Measurements from ENCODE around the gene CNOT2.
"Not testable (repeated sequence)": the region's sequence is repeated elsewhere in the genome, so short reads cannot be mapped to it uniquely, and the experiment has no call there.

The CNOT2 gene

GRCh38 chr12:70304684-70305555 lies 61.7 kb downstream of the CNOT2 start:
- H3K4me3 Mint-ChIP-seq, H3K9me3 Mint-ChIP-seq, H3K27me3 Mint-ChIP-seq: not testable (repeated sequence)
- peaks cover 52% of the 10 kb centered on the region for H3K4me1 Mint-ChIP-seq (ENCODE audit: low read depth)
- H3K27ac Mint-ChIP-seq = peak overlapping the region; percentile 70
- H3K36me3 Mint-ChIP-seq (ENCODE audit: low read depth) = peaks cover 59% of the 10 kb centered on the region

GRCh38 chr12:70305794-70306193 lies 62.6 kb downstream of the CNOT2 start:
- H3K4me3 Mint-ChIP-seq = no peak overlapping the region
- H3K36me3 Mint-ChIP-seq (ENCODE audit: low read depth) = peaks cover 60% of the 10 kb centered on the region
- no peaks in the 10 kb centered on the region for H3K27me3 Mint-ChIP-seq
- H3K27ac Mint-ChIP-seq = no peak overlapping the region
- H3K4me1 Mint-ChIP-seq (ENCODE audit: low read depth) = peaks cover 55% of the 10 kb centered on the region
- peaks cover 5% of the 10 kb centered on the region for H3K9me3 Mint-ChIP-seq

GRCh38 chr12:70306676-70307075 lies 63.4 kb downstream of the CNOT2 start:
- no peak overlapping the region for H3K4me3 Mint-ChIP-seq
- H3K4me1 Mint-ChIP-seq (ENCODE audit: low read depth) = peaks cover 55% of the 10 kb centered on the region
- peaks cover 5% of the 10 kb centered on the region for H3K9me3 Mint-ChIP-seq
- H3K36me3 Mint-ChIP-seq (ENCODE audit: low read depth) = peaks cover 60% of the 10 kb centered on the region
- H3K27me3 Mint-ChIP-seq = no peaks in the 10 kb centered on the region
- no peak overlapping the region for H3K27ac Mint-ChIP-seq

- H3K27ac Mint-ChIP-seq = no peak overlapping the region
- H3K27me3 Mint-ChIP-seq = no peaks in the 10 kb centered on the region
- H3K9me3 Mint-ChIP-seq = peaks cover 5% of the 10 kb centered on the region
- H3K4me3 Mint-ChIP-seq = no peak overlapping the region
- peaks cover 60% of the 10 kb centered on the region for H3K36me3 Mint-ChIP-seq (ENCODE audit: low read depth)
- peaks cover 53% of the 10 kb centered on the region for H3K4me1 Mint-ChIP-seq (ENCODE audit: low read depth)
Observed at GRCh38 chr12:70307868-70308267, 64.6 kb downstream of the CNOT2 start.

GRCh38 chr12:70309348-70309747 lies 66.1 kb downstream of the CNOT2 start:
- peaks cover 58% of the 10 kb centered on the region for H3K36me3 Mint-ChIP-seq (ENCODE audit: low read depth)

GRCh38 chr12:70314145-70314544 lies 70.9 kb downstream of the CNOT2 start:
- Mint-ChIP-seq H3K9me3 (no peaks in the 10 kb centered on the region), H3K4me3 (no peak overlapping the region), H3K4me1 (ENCODE audit: low read depth) (peaks cover 58% of the 10 kb centered on the region), H3K27ac (no peak overlapping the region), H3K27me3 (no peaks in the 10 kb centered on the region), H3K36me3 (ENCODE audit: low read depth) (peaks cover 51% of the 10 kb centered on the region)

More at GRCh38 chr12:70309348-70309747, 66.1 kb downstream of the CNOT2 start:
- Mint-ChIP-seq H3K27me3 (no peaks in the 10 kb centered on the region), H3K4me1 (ENCODE audit: low read depth) (peaks cover 49% of the 10 kb centered on the region), H3K9me3 (no peaks in the 10 kb centered on the region), H3K27ac (no peak overlapping the region), H3K4me3 (no peak overlapping the region)

- Mint-ChIP-seq H3K27me3 (no peaks in the 10 kb centered on the region), H3K27ac (no peak overlapping the region), H3K4me3 (peak overlapping the region; percentile 33), H3K36me3 (ENCODE audit: low read depth) (peaks cover 46% of the 10 kb centered on the region), H3K9me3 (no peaks in the 10 kb centered on the region), H3K4me1 (ENCODE audit: low read depth) (peaks cover 56% of the 10 kb centered on the region)
Observed at GRCh38 chr12:70317781-70318180, 74.5 kb downstream of the CNOT2 start.

GRCh38 chr12:70319605-70320004 lies 76.4 kb downstream of the CNOT2 start:
- peaks cover 44% of the 10 kb centered on the region for H3K4me1 Mint-ChIP-seq (ENCODE audit: low read depth)
- no peak overlapping the region for H3K27ac Mint-ChIP-seq
- peaks cover 48% of the 10 kb centered on the region for H3K36me3 Mint-ChIP-seq (ENCODE audit: low read depth)
- H3K9me3 Mint-ChIP-seq = no peaks in the 10 kb centered on the region
- no peaks in the 10 kb centered on the region for H3K27me3 Mint-ChIP-seq
- H3K4me3 Mint-ChIP-seq = no peak overlapping the region

- no peak overlapping the region for H3K27ac Mint-ChIP-seq
- H3K9me3 Mint-ChIP-seq = no peaks in the 10 kb centered on the region
- no peaks in the 10 kb centered on the region for H3K27me3 Mint-ChIP-seq
- H3K4me1 Mint-ChIP-seq (ENCODE audit: low read depth) = peaks cover 31% of the 10 kb centered on the region
- peaks cover 47% of the 10 kb centered on the region for H3K36me3 Mint-ChIP-seq (ENCODE audit: low read depth)
- H3K4me3 Mint-ChIP-seq = no peak overlapping the region
Observed at GRCh38 chr12:70321191-70321590, 78.0 kb downstream of the CNOT2 start.

- H3K4me1 Mint-ChIP-seq (ENCODE audit: low read depth) = peaks cover 13% of the 10 kb centered on the region
- H3K36me3 Mint-ChIP-seq (ENCODE audit: low read depth) = peaks cover 65% of the 10 kb centered on the region
- H3K27me3 Mint-ChIP-seq = no peaks in the 10 kb centered on the region
- peaks cover 10% of the 10 kb centered on the region for H3K9me3 Mint-ChIP-seq
- no peak overlapping the region for H3K4me3 Mint-ChIP-seq
- no peak overlapping the region for H3K27ac Mint-ChIP-seq
Observed at GRCh38 chr12:70327541-70327940, 84.3 kb downstream of the CNOT2 start.

GRCh38 chr12:70329728-70330127 lies 86.5 kb downstream of the CNOT2 start:
- Mint-ChIP-seq H3K4me1 (ENCODE audit: low read depth) (peaks cover 13% of the 10 kb centered on the region), H3K4me3 (no peak overlapping the region), H3K27me3 (no peaks in the 10 kb centered on the region), H3K9me3 (peaks cover 10% of the 10 kb centered on the region), H3K27ac (no peak overlapping the region), H3K36me3 (ENCODE audit: low read depth) (peaks cover 51% of the 10 kb centered on the region)

- Mint-ChIP-seq H3K4me1 (ENCODE audit: low read depth) (peaks cover 13% of the 10 kb centered on the region), H3K4me3 (no peak overlapping the region), H3K27ac (no peak overlapping the region), H3K27me3 (no peaks in the 10 kb centered on the region), H3K9me3 (peaks cover 10% of the 10 kb centered on the region), H3K36me3 (ENCODE audit: low read depth) (peaks cover 51% of the 10 kb centered on the region)
Observed at GRCh38 chr12:70330158-70330557, 86.9 kb downstream of the CNOT2 start.

- Mint-ChIP-seq H3K27ac (no peak overlapping the region), H3K4me1 (ENCODE audit: low read depth) (peaks cover 9% of the 10 kb centered on the region), H3K4me3 (no peak overlapping the region), H3K9me3 (peaks cover 7% of the 10 kb centered on the region), H3K36me3 (ENCODE audit: low read depth) (peaks cover 48% of the 10 kb centered on the region), H3K27me3 (no peaks in the 10 kb centered on the region)
Observed at GRCh38 chr12:70332236-70332635, 89.0 kb downstream of the CNOT2 start.

- Mint-ChIP-seq H3K27me3 (no peaks in the 10 kb centered on the region), H3K4me1 (ENCODE audit: low read depth) (peaks cover 9% of the 10 kb centered on the region), H3K27ac (no peak overlapping the region), H3K9me3 (peaks cover 6% of the 10 kb centered on the region), H3K4me3 (no peak overlapping the region), H3K36me3 (ENCODE audit: low read depth) (peaks cover 49% of the 10 kb centered on the region)
Observed at GRCh38 chr12:70334742-70335141, 91.5 kb downstream of the CNOT2 start.

GRCh38 chr12:70338531-70338930 lies 95.3 kb downstream of the CNOT2 start:
- no peak overlapping the region for H3K4me3 Mint-ChIP-seq
- H3K27ac Mint-ChIP-seq = no peak overlapping the region
- H3K27me3 Mint-ChIP-seq = no peaks in the 10 kb centered on the region
- H3K9me3 Mint-ChIP-seq = no peaks in the 10 kb centered on the region
- peaks cover 66% of the 10 kb centered on the region for H3K36me3 Mint-ChIP-seq (ENCODE audit: low read depth)
- no peaks in the 10 kb centered on the region for H3K4me1 Mint-ChIP-seq (ENCODE audit: low read depth)

- Mint-ChIP-seq H3K27me3 (no peaks in the 10 kb centered on the region), H3K27ac (no peak overlapping the region), H3K36me3 (ENCODE audit: low read depth) (peaks cover 30% of the 10 kb centered on the region), H3K4me1 (ENCODE audit: low read depth) (peaks cover 6% of the 10 kb centered on the region), H3K4me3 (no peak overlapping the region), H3K9me3 (no peaks in the 10 kb centered on the region)
Observed at GRCh38 chr12:70351076-70351475, 107.8 kb downstream of the CNOT2 start.

All from stimulated activated naive CD8-positive, alpha-beta T cell treated with anti-CD3 and anti-CD28 coated beads, Interleukin-15, Interleukin-2, amounts not matched to agents 100 ng/mL and 50 ng/mL, for 24 hours (primary cell).